OCI-LY7 (cell line): ENCODE measurements around the gene HEYL. TPM values are rescaled to one million over a fixed set of nuclear protein-coding genes. Genes with fewer than 3 reads are reported as not detected.

Source experiments
- Bru-seq: library from RNA; stranded (reverse); fragments of 400-500 nt; gene quantifications from one replicate; lab custom pipeline; 2021; lab: Mats Ljungman, UMichigan
- BruChase-seq, 2 experiments: library from RNA; stranded (reverse); fragments of 400-500 nt; gene quantifications; one replicate each; lab custom pipeline; 2021; lab: Mats Ljungman, UMichigan
- BruUV-seq: library from RNA; stranded (reverse); fragments of 400-500 nt; replicated peaks from 2 replicates; lab custom pipeline; 2021; lab: Mats Ljungman, UMichigan
- CTCF ChIA-PET: fragments of 300-600 bp; sonication (Branson Sonifier 250); formaldehyde crosslinking; loops from one replicate; lab custom pipeline; 2022; ENCODE audit warnings: antibody characterized with exemption; ENCODE audit not compliant: unreplicated experiment; lab: Charles Lee
- POLR2A ChIA-PET: fragments of 300-600 bp; sonication (Branson Sonifier 250); formaldehyde crosslinking; loops from one replicate; lab custom pipeline; 2022; ENCODE audit warnings: antibody characterized with exemption; lab: Charles Lee
- DNase-seq: peaks from one replicate; pipeline ENCODE4 v3.0.0-alpha.2; 2015; ENCODE audit warnings: low spot score
- H2AFZ ChIP-seq: fragments of 200-600 bp; sonication (generic), shearing (Covaris generic); 2 replicates; pipeline ENCODE4 v1.6.1; 2014; ENCODE audit warnings: mild to moderate bottlenecking, antibody characterized with exemption, low read length, moderate library complexity
- H3K27ac ChIP-seq: fragments of 200-600 bp; sonication (generic); 2 replicates; pipeline ENCODE4 v1.5.1; 2014; ENCODE audit warnings: mixed run types, low read depth, mild to moderate bottlenecking, moderate library complexity, low read length, inconsistent platforms; ENCODE audit not compliant: poor library complexity, severe bottlenecking
- H3K36me3 ChIP-seq: fragments of 200-600 bp; sonication (generic); 2 replicates; pipeline ENCODE4 v1.6.1; 2014; ENCODE audit warnings: mild to moderate bottlenecking, antibody characterized with exemption, low read length, moderate library complexity, mixed read lengths; ENCODE audit not compliant: insufficient read depth
- H3K4me1 ChIP-seq: fragments of 200-600 bp; sonication (generic); 2 replicates; pipeline ENCODE4 v1.5.1; 2014; ENCODE audit warnings: mild to moderate bottlenecking, low read length; ENCODE audit not compliant: insufficient read depth, poor library complexity, severe bottlenecking
- H3K4me2 ChIP-seq: fragments of 200-600 bp; sonication (generic); 2 replicates; pipeline ENCODE4 v1.6.1; 2014; ENCODE audit warnings: mild to moderate bottlenecking, low read length
- H3K4me3 ChIP-seq: fragments of 200-600 bp; sonication (generic); 2 replicates; pipeline ENCODE4 v1.5.1; 2014; ENCODE audit warnings: mild to moderate bottlenecking, low read depth, low read length; ENCODE audit not compliant: poor library complexity, severe bottlenecking
- H3K79me2 ChIP-seq: fragments of 200-600 bp; sonication (generic); 2 replicates; pipeline ENCODE4 v1.6.1; 2016; ENCODE audit warnings: low read depth, mild to moderate bottlenecking, low read length, moderate library complexity, mixed read lengths; ENCODE audit not compliant: insufficient read depth
- H3K9me2 ChIP-seq: fragments of 200-600 bp; sonication (generic); 2 replicates; pipeline ENCODE4 v1.6.1; 2016; ENCODE audit warnings: mild to moderate bottlenecking, low read length, mixed read lengths; ENCODE audit not compliant: insufficient read depth
- H3K9me3 ChIP-seq: fragments of 200-600 bp; sonication (generic); 2 replicates; pipeline ENCODE4 v1.6.1; 2014; ENCODE audit warnings: mild to moderate bottlenecking, mixed run types, low read length, mixed read lengths
- H4K20me1 ChIP-seq: fragments of 200-600 bp; sonication (generic); 2 replicates; pipeline ENCODE4 v1.6.1; 2014; ENCODE audit warnings: mild to moderate bottlenecking, antibody characterized with exemption, low read length, moderate library complexity, mixed read lengths; ENCODE audit not compliant: insufficient read depth
- EZH2phosphoT487 ChIP-seq: fragments of 200-600 bp; sonication (generic); IDR thresholded peaks from 2 replicates; pipeline ENCODE4 v1.6.1; 2018; ENCODE audit warnings: low read depth, borderline replicate concordance, mild to moderate bottlenecking, mixed run types, antibody characterized with exemption, low read length, moderate library complexity, mixed read lengths
- intact Hi-C: fragments of 100-400 bp; cut with micrococcal nuclease; formaldehyde crosslinking; loops from one replicate; pipeline ENCODE4 v1.10.0; 2022; ENCODE audit not compliant: unreplicated experiment
- long read RNA-seq: library from polyadenylated mRNA; stranded (forward); transcript quantifications from one replicate; pipeline ENCODE4 v2.0.0, GENCODE V29; 2022
- total RNA-seq, 2 experiments: library from RNA; depleted of rRNA in 1 of 2; stranded (reverse); fragments of >200 nt in 1 of 2; shearing (Covaris generic) in 1 of 2; gene quantifications; 2 replicates each; pipeline ENCODE4 v1.2.3, GENCODE V29; 2014 to 2022
- TF ChIP-seq, protein P1 (sequence below): fragments of 200-600 bp; sonication (generic); conservative IDR thresholded peaks from 2 replicates; pipeline ENCODE4 v1.5.1; 2014; ENCODE audit warnings: mild to moderate bottlenecking, antibody characterized with exemption, low read length, moderate library complexity, mixed read lengths

The HEYL gene
- total RNA-seq (2014; rRNA removed; shearing (Covaris generic)), result not detected in 2 replicates
- total RNA-seq (2022), result not detected in 2 replicates
- Bru-seq, nascent RNA, result percentile 4 among the genes with signal in this experiment
- BruChase-seq, experiment 1, labeled RNA remaining after a 6-hour chase, result not detected
- BruChase-seq, experiment 2, labeled RNA remaining after a 2-hour chase, result percentile 13 among the genes with signal in this experiment
- long read RNA-seq, result 0 reads

DNA sequence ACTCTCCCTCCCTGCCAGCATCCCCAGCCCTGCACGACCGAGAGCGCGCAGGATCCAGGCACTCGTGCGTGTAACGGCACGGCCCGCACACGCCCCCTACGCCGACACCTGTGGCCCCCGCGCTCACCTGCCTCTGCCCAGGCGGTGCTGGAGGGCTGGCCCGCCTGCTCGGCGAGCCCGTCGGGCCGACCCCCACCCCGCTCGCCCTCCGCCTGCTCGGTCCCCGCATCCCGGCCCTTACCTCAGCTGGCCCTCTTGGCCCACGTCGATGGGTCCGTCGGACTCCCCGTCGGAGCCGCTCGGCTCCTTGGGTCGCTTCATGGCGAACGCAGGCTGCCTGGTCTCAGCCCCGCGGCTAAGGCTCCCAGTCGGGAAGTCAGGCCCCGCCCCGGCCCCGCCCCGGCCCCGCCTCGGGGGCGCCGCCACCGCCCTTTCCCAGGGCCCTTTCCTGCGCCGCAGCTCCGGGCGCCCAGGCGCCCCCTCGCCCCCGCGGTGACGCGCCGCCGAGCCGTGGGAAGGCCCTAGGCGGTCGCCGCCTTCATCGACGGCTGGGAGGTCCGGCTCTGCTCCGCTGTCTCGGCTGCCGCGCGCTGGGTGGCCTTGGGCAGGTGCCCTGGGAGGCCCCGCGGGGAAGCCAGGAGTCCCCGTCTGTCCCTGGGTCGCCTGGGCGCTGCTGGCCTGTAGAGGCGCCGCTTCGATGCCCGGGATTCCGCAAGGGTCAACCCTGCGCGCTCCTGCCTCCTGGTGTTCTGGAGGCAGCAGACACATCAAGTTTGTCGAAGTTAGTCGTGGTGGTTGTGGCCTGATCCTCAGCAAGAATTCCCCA, at the start of gene HEYL:
HEYL (minus strand) TSS at position 339 of the 826 bp plus-strand sequence; CDS start at position 321, 18 bp downstream.
- H3K27ac ChIP-seq, result no peak within 1 kb of the TSS
- intact Hi-C loops, result no loop called here
- no peaks in the 10 kb centered on the region for H3K4me1 ChIP-seq
- no peak within 1 kb of the TSS for H2AFZ ChIP-seq
- no peak for DNase-seq
- no peaks in the 10 kb centered on the region for H3K9me3 ChIP-seq
- H3K9me2 ChIP-seq, result no peaks in the 10 kb centered on the region
- ChIA-PET POLR2A (interaction anchor here (0.6 kb wide), 1 partner anchor 33 kb away, joined by 3 read pairs; no protein-coding TSS in a partner anchor), CTCF (no interaction called here)
- no TSS peak for BruUV-seq
- H3K36me3 ChIP-seq, result no peaks in the 10 kb centered on the region
- H4K20me1 ChIP-seq, result no peaks in the 10 kb centered on the region
- H3K79me2 ChIP-seq, result no peaks in the 10 kb centered on the region
- TF ChIP-seq, protein P1, sequence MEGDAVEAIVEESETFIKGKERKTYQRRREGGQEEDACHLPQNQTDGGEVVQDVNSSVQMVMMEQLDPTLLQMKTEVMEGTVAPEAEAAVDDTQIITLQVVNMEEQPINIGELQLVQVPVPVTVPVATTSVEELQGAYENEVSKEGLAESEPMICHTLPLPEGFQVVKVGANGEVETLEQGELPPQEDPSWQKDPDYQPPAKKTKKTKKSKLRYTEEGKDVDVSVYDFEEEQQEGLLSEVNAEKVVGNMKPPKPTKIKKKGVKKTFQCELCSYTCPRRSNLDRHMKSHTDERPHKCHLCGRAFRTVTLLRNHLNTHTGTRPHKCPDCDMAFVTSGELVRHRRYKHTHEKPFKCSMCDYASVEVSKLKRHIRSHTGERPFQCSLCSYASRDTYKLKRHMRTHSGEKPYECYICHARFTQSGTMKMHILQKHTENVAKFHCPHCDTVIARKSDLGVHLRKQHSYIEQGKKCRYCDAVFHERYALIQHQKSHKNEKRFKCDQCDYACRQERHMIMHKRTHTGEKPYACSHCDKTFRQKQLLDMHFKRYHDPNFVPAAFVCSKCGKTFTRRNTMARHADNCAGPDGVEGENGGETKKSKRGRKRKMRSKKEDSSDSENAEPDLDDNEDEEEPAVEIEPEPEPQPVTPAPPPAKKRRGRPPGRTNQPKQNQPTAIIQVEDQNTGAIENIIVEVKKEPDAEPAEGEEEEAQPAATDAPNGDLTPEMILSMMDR, result 0 out of 2 replicates have a peak, but pooled peaks have one; percentile 20
- no peak for TF ChIP-seq EZH2phosphoT487
- H3K4me2 ChIP-seq, result no peak within 1 kb of the TSS; the same call in 1 of the 2 replicates
- H3K4me3 ChIP-seq, result no peak within 1 kb of the TSS

DNA sequence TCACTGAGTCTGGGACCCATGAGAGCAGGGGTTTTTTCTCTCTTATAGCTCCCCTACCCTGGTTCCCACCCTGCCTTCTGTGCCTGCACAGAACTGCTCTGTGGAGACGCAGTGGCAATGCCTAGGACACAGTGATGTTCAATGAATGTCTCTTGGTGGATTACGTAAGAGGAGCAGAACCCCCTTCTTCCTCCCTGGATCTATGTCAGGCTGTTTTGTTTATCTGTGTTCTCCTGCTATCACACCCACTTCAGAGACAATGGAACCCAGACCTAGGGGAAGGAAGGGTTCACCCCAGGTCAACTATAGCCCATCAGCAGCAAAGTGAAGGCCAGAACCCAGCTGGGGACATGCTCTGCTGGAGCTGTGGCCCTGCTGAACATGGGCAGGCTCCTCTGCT, 49.8 kb upstream of the HEYL start:
- Histone ChIP-seq H3K36me3 (no peaks in the 10 kb centered on the region), H3K4me2 (no peak overlapping the region), H3K9me3 (no peaks in the 10 kb centered on the region), H3K4me1 (no peaks in the 10 kb centered on the region), H3K27ac (no peak overlapping the region), H4K20me1 (no peaks in the 10 kb centered on the region), H3K79me2 (no peaks in the 10 kb centered on the region), H3K4me3 (no peak overlapping the region), H3K9me2 (no peaks in the 10 kb centered on the region), H2AFZ (no peak overlapping the region)
- TF ChIP-seq EZH2phosphoT487, result no peak
- ChIA-PET CTCF (no interaction called here), POLR2A (interaction anchor here (0.6 kb wide), 2 partner anchors 13 to 264 kb away, joined by 3 read pairs; no protein-coding TSS in a partner anchor)
- no TSS peak for BruUV-seq
- intact Hi-C loops, result no loop called here
- DNase-seq, result no peak

GRCh38 chr1:39688706-39689105, 49.3 kb upstream of the HEYL start:
- Histone ChIP-seq H4K20me1 (no peaks in the 10 kb centered on the region), H3K9me2 (no peaks in the 10 kb centered on the region), H3K36me3 (no peaks in the 10 kb centered on the region), H3K27ac (no peak overlapping the region), H3K9me3 (no peaks in the 10 kb centered on the region), H3K4me2 (no peak overlapping the region), H2AFZ (no peak overlapping the region), H3K4me1 (no peaks in the 10 kb centered on the region), H3K79me2 (no peaks in the 10 kb centered on the region), H3K4me3 (no peak overlapping the region)
- no peak for DNase-seq
- POLR2A ChIA-PET, result no interaction called here
- CTCF ChIA-PET, result no interaction called here
- TF ChIP-seq, protein P1, result no peak
- no peak for TF ChIP-seq EZH2phosphoT487
- no TSS peak for BruUV-seq
- intact Hi-C loops, result no loop called here
